ENCODE data around the gene TNFRSF25.
"Not testable (repeated sequence)": the region's sequence is repeated elsewhere in the genome, so short reads cannot be mapped to it uniquely, and the experiment has no call there.

The TNFRSF25 gene

DNA sequence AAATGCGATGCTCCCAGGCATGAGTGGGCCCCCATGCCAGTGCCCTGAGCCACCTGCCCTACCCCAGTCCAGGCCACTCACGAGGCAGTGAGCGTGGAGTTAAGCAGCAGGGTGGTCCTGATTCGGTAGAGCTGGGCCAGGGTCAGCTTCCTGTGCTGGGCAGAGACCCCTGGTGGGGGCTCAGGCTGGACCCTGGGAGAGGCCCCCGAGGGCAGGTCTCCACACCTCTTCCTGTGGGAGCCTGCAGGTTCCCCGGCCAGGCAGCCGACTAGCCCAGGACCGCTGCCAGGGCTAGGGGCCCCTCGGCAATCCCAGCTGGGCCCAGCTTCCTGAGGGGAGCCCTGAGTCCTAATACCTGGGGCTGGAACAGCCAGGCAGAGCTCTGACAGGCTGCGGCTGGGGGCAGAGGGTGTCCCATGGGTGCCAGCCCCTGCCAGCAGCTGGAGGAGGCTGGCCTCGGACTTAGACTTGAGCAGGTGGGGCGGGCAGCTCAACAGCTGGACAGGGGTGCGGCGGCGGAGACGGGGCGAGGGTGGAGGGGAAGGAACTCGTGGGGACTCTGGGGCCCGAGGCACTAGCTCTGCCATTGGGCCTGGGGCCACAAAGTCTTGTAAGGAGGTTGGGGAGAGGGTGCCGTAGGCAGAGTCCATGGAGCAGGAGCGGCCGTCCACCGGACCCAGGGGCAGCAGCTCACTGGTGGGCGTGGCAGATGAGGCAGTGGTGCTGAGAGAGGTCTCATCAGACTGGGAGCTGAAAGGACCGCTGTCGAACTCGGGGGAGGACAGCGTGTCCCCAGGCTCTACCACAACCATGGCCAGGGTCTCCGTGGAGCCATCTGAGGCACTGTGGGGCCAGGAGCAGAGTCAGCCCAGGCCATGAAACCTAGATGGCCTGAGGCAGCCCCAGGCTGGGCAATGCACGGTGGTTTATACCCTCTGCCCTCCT is 2.0 kb upstream of the TNFRSF25 start:
- no peak for DNase-seq

DNA sequence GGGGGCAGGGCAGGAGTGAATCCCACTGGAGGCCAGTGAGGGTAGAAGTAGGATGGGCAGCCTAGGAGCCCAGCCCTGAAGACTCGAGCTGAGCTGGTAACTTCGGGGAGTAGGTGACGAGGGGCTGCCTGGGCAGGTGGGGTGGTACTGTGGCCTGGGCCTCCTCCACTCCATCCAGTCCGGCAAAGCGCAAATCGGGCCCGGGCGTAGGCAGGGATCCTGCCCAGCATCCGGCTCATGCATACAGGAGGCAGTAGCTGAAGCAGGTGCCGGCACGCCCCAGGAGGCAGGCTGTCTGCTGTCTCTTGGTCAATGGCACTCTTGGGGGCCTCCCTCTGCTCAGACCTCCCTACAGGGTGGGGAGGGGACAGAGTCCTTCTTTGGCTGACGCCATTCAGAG is 1.3 kb upstream of the TNFRSF25 start:
- DNase-seq, result no peak

DNA sequence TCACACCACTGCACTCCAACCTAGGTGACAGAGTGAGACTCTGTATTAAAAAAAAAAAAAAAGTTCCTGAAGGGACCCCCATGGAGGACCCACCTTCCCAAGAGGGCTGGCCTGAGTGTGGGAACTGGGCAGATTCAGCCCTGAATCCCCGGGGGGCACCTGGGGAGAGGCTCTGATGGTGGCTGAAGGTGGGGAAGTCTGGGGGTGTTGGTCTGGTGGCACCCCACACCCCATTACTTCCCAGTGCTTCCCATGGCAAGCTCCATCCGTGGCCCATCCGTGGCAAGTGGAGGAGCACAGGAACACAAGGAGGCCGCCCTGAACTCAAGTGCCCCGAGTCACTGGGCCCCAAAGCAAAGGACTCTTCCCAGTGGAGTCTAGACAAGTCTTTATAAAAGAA is 778 bp upstream of the TNFRSF25 start:
- no peak for DNase-seq

DNA sequence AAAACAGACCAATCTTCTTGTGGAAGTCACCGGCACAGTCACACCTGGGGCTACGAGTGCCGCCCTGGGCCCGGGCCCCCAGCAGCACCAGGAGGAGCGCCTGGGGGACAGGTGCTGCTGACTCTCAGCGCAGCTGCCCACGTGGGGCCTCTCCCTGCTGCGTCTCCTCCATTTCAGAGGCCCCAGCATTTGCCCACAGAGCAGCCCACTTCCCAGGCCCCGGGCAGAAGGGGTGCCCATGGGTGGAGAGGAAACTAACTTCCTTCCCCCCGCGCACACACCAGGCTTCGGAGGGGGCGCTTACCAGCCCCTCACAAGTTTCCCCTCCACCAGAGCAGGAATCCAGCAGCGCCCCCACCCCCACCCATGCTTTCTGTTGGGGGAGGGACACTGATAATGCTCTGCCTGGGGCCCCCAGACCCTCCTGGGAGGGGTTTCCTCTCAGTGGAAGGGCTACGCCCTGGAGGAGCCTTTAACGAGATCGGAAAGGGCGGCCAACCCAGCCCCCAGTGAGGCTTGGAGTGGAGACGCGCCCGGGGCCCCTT is 440 bp downstream of the TNFRSF25 start:
- DNase-seq, result no peak

DNA sequence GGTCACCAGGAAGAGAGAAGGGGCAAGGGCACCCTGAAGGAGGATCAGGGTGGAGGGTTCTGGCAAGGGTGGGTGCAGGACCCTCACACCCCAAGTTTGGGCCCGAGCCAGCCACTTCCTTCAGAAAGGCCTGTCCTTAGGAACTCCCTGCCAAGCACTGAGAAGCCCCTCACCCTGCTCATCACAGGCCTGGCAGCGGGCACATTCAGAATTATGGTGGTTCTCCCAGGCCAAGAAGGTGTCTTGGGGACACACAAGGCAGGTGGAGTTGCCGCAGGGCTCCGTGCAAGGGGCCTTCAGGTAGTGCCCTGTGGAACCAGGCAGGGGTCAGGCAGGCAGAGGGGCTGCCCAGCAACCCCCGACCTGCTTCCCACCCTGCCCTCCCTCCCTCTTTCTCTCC is 1.1 kb downstream of the TNFRSF25 start:
- DNase-seq, result no peak

DNA sequence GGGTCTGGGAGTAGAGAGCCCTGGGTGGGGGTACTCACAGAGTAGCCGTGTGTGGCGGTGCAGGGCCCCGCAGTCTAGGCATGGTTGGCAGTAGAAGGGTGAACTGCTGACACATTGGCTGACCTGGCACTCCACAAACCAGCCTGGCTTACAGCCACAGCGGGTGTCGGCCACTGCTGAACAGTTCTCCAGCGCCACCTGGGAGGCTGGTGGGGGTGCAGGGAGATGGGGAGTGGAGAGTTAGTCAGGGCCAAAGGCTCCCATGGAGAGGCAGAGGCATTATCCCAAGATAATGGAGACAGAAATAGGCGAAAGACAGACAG is 1.5 kb downstream of the TNFRSF25 start:
- no peak for DNase-seq

DNA sequence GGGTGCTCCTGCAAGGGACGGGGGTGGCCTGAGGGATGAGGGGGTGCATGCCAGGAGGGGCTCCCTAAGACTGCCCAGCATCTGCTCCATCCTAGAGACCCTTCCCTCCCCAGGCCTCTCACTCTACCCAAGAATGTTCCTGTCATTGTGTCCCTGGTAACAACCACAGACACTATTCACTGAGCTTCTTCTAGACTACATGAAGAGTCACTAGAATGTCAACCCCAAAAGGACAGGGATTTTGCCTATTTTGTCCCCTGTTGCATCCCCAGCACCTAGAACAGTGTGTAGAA is 2.9 kb downstream of the TNFRSF25 start:
- DNase-seq, result no peak

DNA sequence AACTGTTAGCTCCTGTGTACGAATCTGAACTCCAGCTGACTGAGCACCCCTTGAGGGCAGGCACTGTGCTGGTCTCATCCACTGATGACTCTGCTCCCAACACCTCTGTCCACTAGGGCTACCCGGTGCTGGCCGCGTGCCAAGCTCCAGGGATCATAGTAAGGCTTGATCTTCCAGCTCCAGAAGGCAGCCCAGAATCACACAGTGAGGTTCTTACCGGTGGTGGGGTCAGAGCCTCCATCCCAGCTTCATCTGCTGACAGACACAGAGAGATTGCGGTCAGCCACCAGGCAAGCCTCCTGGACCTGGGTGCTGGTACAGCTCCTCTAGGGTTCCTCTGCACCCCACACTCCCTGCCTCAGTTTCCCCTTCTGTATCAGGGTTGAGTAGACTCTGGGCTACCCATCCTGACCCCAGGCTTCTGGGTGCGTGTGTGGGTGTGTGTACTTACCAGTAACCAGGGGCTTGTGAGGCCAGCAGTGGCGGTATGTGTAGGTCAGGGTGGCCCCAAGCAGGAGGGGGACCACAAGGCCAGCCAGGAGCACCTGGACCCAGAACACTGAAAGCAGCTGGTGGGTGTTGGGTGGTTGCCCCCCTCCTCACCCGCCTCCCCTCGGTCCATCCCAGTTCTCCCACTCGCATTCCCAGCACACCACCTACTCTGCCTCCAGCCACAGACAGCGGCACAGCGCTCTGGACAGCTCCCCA is 3.4 kb downstream of the TNFRSF25 start:
- no peak for DNase-seq

DNA sequence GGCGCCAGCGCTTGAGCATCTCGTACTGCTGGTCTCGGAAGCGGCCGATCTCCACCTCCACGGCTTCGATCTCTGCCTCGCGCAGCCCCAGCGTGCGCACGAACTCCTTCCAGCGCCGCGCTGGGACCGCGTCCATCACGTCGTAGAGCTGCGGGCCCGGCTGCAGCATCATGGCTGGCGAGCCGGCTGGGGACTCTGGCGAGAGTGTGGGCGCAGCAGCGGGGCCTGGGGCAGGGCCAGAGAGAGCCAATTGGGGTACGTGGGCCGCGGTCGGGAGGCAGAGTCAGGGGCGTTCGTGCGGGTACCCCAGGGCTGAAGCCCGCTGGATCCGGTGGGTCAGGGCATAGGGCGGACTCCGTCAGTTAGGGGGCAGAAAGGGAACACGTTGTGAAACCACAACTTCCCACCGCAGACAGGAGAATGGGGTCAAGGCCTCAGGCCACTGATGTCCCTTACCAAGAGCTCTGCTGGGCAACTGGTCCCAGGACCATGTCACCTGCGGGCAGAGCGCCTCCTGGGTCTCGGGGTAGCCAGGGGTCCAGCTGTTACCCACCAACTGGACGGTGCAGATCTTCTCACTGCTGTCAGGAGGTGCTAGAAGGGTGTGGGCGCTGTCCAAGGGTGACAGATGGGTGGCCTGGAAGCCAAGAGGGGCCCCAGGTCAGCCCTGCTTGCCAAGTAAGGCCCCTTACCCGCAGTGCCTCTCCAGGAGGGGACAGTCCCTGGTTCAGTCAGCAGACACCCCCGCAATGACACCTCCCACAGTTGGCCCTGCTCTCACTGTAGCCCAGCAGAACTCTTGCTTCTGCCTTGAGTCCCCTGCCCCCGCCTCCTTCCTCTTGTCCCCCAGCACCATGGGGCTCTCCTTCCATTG is 4.2 kb downstream of the TNFRSF25 start:
- DNase-seq, result no peak

DNA sequence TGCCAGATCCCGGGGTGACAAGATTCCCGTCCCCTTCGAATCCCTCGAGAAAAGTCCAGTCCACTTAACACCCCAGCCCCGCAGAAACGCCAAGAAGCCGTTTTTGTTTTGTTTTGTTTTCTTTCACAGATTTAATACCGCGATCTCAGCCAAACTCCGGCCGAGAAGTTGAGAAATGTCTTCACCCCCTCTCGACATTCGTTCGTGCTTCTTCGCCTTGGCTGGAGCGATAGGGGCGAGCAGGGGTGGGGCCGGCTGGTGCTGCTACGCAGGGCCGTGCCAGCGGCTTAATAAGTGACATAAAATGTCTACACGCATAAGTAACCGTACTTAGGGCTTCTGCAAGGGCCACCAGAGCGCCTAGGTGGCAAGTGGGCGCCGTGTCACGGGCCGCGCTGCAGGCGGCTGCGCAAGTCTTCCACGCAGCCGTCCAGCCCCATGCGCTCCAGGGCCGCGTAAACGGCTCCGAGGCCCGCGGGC is 4.9 kb downstream of the TNFRSF25 start:
- no peak for DNase-seq

DNA sequence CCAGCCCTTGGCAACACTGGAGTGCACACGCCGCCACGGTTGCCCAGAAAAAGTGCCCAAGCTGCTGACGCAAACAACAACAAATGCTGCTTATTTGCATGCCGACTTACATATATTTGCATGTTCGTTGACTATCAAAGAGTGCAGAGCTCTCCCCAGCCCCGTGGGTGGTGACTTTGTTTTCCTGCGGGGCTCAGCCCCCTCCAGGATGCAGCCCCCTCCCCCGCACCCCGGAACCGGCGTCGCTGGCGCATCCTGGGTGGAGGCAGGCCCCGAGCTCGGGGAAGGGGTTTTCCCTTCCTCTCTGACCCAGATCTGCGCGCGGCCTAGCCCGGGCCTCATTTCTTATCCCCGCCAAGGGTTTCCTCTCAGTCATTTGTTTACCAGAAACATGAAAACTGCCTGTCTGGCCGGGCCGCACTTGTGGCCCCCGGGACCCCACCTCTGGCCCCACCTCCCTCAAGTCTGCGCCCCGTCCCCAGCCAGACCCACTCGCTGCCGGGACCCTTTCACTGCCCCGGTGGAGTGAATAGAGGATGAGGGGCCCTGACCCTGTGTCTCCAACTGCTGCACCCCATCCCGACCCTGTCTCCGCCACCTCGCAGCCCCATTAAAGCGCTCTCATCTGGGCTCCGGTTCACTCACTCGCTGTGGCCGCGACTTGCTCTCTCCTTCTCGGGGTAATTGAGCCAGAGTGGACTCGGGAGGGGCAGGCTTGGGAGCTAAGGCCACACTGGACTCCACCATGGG is 5.5 kb downstream of the TNFRSF25 start:
- DNase-seq, result no peak

DNA sequence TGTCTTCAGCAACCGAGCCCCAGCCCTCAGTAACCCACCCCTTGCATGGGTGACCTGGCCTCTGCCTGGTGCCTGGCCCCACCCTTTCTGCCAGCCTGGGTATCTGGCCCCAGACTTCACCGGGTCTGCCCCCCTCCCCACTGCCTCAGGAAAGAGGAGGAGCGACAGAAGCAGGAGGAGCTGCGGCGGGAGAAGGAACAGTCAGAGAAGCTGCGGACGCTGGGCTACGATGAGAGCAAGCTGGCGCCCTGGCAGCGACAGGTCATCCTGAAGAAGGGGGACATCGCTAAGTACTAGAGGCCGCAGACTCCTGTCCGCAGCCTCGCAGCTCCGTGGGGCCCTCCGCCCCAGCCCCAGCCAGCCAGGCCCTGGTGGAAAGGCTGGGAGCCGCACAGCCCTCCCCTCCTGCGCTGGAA is 6.1 kb downstream of the TNFRSF25 start:
- DNase-seq, result no peak

DNA sequence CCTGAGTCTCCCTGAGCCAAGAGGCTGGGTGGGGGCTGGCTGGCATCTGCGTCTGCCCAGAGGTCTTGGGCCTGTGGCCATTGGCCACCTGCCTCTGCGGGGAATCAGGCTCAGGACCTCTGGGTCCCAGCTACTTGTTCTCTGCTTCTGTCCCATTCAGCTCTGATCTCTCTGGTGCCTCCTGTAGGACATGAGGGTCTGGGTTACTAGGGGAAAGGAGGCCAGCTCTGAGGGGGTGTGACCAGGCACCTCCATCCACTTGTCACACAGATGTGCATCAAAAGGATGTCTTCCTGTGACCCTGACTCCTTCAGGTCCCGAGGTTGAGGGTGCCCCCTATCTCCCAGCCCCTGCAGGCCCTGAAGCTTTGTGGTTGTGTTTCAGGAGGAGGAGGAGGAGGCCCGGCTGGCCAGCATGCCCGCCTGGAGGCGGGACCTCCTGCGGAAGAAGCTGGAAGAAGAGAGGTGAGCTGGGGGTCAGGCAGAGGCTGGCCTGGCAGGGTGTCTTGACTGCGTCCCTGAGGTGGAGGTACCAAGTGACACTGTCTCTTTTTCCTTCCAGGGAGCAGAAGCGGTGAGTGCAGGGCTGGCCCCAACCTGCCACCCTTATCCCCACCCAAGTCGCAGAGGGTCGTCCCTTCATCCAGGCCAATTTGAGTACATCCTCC is 9.0 kb downstream of the TNFRSF25 start:
- no peak for DNase-seq

DNA sequence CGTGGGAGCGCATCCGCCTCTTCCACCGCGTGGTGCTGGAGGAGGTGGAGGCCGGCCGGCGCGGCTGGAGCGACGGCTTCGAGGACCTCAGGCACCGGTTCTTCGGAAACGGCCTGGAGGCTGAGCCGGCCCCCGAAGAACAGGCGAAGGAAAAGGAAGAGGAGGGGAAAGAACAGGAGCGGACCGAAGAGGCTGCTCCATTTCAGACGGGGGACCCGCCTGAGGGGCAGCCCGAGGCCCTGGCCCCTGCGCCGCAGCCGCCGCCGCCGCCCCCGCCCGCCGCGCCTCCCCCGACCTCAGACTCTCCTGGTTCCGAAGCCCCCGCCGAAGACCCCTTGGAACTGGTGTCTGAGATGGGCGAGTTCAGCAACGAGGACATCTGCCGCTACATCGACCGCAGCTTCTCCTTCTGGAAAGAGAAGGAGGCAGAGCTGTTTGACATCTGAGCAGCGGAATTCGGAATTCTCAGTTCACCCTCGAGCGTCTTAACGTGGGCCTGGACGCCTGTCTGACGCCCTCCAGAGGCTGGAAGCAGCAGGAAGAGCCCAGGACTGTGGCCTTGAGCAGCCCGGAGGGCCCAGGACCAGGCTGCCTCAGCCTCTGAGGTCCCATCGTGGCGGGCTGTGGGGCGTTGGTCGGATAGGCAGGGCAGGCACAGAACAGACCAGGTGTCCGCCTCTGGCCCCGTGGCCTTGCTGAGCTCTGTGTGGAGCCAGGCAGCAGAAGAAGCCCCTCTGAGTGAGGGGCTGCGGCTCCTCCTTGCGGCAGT is 10.0 kb downstream of the TNFRSF25 start:
- not testable (repeated sequence) for DNase-seq

DNA sequence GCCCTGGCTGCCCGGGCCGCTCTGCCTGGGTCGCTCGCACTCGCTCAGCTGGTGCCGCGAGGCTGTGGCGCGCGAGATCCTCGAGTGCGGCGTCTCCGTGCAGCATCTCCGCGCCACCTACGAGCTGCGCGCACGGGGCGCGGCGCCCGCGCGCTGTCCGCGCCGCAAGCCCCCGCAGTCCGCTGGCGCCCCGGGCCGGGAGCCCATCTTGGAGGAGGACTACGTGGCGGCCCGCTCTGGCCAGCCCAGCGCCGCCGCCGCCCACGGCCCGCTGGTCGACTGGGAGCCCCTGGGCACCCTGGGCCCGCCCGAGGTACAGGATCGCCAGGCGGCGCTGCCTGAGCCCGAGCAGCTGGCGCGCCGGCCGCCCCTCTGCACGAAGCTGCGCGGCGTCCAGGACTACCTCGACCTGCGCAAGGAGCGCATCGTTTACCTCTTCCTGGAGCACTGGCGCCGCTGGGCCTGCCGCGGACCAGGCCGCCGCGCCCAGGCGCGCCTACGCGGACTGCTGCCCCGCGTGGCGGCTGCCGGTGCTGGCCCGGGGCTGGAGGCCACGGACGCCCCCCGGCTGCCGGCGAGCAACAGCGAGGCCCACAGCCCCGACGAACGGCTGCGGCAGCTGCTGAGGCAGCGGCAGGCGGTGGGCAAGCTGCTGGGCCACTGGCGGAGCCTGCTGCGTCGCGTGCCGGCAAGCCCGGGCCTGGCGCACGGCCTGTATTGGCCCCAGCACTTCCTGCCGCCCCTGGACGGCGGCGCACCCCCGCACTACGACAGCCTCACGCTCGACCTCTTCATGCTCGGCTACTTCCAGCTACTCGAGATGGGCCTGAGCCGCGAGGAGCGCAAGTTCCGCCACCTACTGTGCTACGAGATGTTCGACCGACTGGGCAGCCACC is 10.9 kb downstream of the TNFRSF25 start:
- DNase-seq, result no peak

DNA sequence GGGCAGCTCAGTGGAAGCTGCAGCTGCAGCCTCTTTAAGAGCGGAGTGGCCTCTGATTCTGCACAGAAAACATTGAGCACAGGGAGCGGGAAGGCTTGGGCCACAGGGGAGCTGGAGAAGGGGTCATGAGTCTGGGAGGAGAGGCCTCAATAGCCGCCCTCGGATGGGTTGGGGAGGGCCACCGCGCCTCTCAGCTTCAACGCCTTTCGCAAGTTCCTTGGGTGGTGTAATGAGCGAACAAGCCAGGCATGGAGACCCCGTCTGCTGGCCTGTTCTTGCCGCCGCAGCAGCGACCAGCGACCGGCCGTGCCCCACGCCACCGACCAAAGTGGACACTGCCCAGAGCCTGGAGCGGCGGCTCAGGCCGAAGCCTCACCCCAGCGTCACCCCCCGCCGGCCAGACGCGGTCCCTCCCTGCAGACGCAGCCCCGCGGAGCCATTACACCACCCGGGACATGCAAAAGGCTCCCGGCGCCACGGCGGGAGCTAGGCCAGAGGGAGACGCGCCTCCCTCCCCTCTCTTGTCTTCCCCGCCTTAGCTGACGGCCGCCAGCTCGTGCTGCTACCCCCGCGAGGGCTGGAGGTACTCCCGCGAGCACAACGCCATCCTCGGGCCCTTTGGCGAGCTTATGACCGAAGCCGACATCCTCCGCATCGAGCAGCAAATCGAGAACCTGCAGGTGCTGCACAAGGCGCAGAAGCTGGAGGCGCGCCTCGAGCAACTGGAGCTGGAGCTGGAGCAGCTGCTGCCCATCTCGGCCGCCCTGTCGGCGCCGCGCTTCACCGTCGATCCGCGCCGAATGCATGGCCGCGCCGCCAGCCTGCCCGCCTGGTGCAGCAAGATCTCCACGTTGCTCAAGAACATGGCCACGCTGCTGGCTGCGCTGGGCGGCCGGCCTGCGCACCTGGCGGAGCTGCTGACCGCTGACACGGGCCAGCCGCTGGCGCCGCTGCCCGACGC is 11.8 kb downstream of the TNFRSF25 start:
- not testable (repeated sequence) for DNase-seq

DNA sequence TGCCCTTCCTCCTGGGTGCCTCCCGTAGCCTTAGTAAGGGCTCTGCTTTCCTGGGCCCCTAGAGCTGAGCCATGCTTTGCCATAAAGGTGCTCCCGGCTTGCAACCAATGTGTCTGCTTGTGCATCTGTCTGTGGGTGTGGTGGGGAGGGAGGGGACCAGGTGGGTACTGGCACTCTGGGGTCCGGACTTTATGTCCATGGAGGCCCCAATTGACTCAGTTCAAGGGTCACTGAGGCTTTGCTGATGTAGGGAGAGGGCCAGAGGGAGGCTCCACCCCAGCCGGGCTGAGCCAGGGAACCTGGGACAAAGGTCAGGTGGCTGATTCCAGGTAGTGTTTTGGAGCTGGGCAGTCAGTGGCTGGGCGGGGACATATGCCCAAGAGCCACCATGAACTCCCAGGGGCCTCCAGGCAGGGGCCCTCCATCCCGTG is 15.0 kb downstream of the TNFRSF25 start:
- no peak for DNase-seq

DNA sequence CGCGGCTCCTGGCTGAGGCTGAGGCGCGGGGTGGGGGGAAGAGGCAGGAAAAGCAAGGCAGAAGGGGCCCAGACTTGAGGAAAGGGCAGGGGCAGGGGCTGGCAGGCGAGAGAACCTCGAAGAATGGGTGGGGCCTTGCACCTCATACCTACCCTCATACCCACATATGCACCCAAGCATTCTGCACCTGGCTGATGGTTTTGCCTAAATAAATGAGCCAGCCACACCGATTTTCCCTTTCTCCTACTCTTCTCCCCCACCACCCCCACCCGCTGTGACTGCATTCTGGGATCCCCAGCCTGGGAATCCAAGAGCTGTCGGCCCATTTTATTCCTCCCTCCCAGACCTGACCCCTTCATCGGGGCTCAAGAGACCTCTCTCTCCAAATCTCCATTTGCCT is 15.5 kb downstream of the TNFRSF25 start:
- DNase-seq, result not testable (repeated sequence)

DNA sequence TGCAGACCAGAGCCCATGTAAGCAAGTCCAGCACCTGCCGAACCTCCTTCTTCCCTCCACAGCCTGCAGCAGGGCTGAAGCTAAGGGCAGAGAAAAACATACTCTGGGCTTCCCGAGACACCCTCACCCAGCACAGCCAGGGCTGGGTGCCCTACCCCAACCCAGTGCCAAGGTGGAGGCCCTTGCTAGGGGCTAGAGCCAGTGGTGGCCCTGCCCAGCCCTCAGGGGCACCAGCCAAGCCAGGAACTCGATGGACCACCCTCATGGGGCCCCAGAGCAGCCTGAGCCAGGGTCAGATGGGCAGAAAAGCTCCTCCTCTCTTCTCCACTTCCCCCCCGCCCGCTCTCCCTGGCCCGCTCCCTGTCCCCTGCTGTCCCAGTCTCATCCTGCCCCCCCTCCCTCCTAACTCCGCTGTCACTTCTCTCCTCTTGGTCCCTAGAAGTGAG is 15.9 kb downstream of the TNFRSF25 start:
- no peak for DNase-seq
